Panc1 (cell line): ENCODE measurements around the gene LRMDA. TPM values are rescaled to one million over a fixed set of nuclear protein-coding genes. Genes with fewer than 3 reads are reported as not detected.

Experiments
- ATAC-seq: fragments of 200-7000 bp; cut with Tn5 transposase; 2 replicates; pipeline ENCODE4 v1.9.1; 2020; ENCODE audit warnings: mild to moderate bottlenecking, moderate library complexity
- BruUV-seq: library from RNA; stranded (reverse); fragments of 400-500 nt; replicated peaks from 2 replicates; lab custom pipeline; 2021; lab: Mats Ljungman, UMichigan
- CTCF ChIA-PET: fragments of 300-600 bp; sonication (Branson Sonifier 250); formaldehyde crosslinking; loops from one replicate; lab custom pipeline; 2022; ENCODE audit warnings: antibody characterized with exemption; lab: Charles Lee
- POLR2A ChIA-PET: fragments of 300-600 bp; sonication (Branson Sonifier 250); formaldehyde crosslinking; loops from one replicate; lab custom pipeline; 2022; ENCODE audit warnings: antibody characterized with exemption; lab: Charles Lee
- DNase-seq: peaks from one replicate; pipeline ENCODE4 v3.0.0-alpha.2; 2010; ENCODE audit warnings: low read depth, low spot score
- H3K27ac ChIP-seq: 2 replicates; pipeline ENCODE4 v1.5.1; 2011; ENCODE audit warnings: mild to moderate bottlenecking, low read length, inconsistent platforms
- H3K27me3 ChIP-seq: fragments of 200-500 bp; sonication (Bioruptor generic); 2 replicates; pipeline ENCODE4 v1.6.0; 2014; ENCODE audit warnings: low read length, inconsistent platforms; ENCODE audit not compliant: control insufficient read depth, insufficient read depth
- H3K36me3 ChIP-seq: fragments of 200-500 bp; sonication (Bioruptor generic); 2 replicates; pipeline ENCODE4 v1.5.1; 2014; ENCODE audit warnings: inconsistent platforms, mild to moderate bottlenecking, low read length, moderate library complexity; ENCODE audit not compliant: control insufficient read depth, insufficient read depth
- H3K4me1 ChIP-seq: 2 replicates; pipeline ENCODE4 v1.5.1; 2011; ENCODE audit warnings: inconsistent platforms, mild to moderate bottlenecking, low read length, moderate library complexity; ENCODE audit not compliant: control insufficient read depth, insufficient read depth
- H3K4me3 ChIP-seq, 2 experiments: 2 replicates each; pipeline ENCODE4 v1.5.1; 2011 to 2012; ENCODE audit warnings: low read depth in 2 of 2, low read length in 2 of 2, mild to moderate bottlenecking in 2 of 2, inconsistent platforms in 1 of 2, moderate library complexity in 1 of 2
- H3K9me3 ChIP-seq: fragments of 200-500 bp; sonication (Bioruptor generic); 2 replicates; pipeline ENCODE4 v1.5.1; 2014; ENCODE audit warnings: low read depth, mild to moderate bottlenecking, inconsistent platforms, low read length, moderate library complexity; ENCODE audit not compliant: control insufficient read depth, insufficient read depth
- POLR2AphosphoS5 ChIP-seq: IDR thresholded peaks from 2 replicates; pipeline ENCODE4 v1.6.1; 2012; ENCODE audit warnings: mild to moderate bottlenecking, low read depth, low read length, moderate library complexity
- SIN3A ChIP-seq: IDR thresholded peaks from 2 replicates; pipeline ENCODE4 v1.6.1; 2012; ENCODE audit warnings: low read depth, mild to moderate bottlenecking, low read length, moderate library complexity, borderline replicate concordance; ENCODE audit not compliant: insufficient read depth
- TCF7L2 ChIP-seq: IDR thresholded peaks from 2 replicates; pipeline ENCODE4 v1.6.1; 2011; ENCODE audit warnings: mild to moderate bottlenecking, low read depth, low read length, inconsistent platforms
- in situ Hi-C: cut with HindIII; loops from 2 replicates; pipeline ENCODE4 v1.10.0; 2016; ENCODE audit warnings: low sequenced_read_pairs, low pct_unique_long_range_greater_than_20kb
- intact Hi-C: fragments of 100-400 bp; cut with micrococcal nuclease; formaldehyde crosslinking; loops from one replicate; pipeline ENCODE4 v1.10.0; 2022; ENCODE audit not compliant: unreplicated experiment
- total RNA-seq: library from RNA; stranded (reverse); gene quantifications from one replicate; pipeline ENCODE4 v1.2.1, GENCODE V29; 2021; ENCODE audit not compliant: unreplicated experiment
- TF ChIP-seq, protein P1 (sequence below): fragments of 450-650 bp; IDR thresholded peaks from 2 replicates; pipeline ENCODE4 v1.5.1; 2017; ENCODE audit warnings: mild to moderate bottlenecking
- TF ChIP-seq, protein P2 (sequence below), 2 experiments: IDR thresholded peaks; 2 replicates each; pipeline ENCODE4 v1.6.1; 2011 to 2012; ENCODE audit warnings: low read depth in 2 of 2, control low read depth in 1 of 2, low read length in 1 of 2, mild to moderate bottlenecking in 1 of 2, moderate library complexity in 1 of 2; ENCODE audit not compliant: insufficient read depth in 1 of 2

Gene LRMDA
- total RNA-seq, 1 experiment from 2014 or later: 1.2 TPM

DNA sequence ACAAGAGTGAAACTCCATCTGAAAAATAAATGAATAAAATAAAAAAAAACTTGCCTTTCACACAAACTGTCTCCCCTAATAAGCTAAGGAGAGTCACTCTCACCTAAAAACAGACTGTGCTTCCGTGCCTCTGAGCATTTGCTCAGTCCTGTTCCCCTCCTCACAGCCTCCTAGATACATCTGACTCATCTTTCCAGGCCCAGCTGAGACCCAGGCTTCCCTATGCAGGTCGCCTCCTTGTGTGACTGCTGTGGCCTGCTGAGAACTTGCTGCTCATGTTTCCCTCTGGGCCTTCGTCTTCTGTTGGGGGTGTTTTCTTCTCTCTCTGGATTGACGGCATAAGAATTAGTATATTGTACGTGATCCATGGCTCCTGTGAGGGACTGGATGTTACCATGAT, 777.7 kb downstream of the LRMDA start:
- TF ChIP-seq, protein P1, sequence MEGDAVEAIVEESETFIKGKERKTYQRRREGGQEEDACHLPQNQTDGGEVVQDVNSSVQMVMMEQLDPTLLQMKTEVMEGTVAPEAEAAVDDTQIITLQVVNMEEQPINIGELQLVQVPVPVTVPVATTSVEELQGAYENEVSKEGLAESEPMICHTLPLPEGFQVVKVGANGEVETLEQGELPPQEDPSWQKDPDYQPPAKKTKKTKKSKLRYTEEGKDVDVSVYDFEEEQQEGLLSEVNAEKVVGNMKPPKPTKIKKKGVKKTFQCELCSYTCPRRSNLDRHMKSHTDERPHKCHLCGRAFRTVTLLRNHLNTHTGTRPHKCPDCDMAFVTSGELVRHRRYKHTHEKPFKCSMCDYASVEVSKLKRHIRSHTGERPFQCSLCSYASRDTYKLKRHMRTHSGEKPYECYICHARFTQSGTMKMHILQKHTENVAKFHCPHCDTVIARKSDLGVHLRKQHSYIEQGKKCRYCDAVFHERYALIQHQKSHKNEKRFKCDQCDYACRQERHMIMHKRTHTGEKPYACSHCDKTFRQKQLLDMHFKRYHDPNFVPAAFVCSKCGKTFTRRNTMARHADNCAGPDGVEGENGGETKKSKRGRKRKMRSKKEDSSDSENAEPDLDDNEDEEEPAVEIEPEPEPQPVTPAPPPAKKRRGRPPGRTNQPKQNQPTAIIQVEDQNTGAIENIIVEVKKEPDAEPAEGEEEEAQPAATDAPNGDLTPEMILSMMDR: no peak
- TF ChIP-seq TCF7L2: no peak
- CTCF ChIA-PET: no interaction called here
- in situ Hi-C loops (no loop called here), intact Hi-C loops (no loop called here)
- H3K4me3 ChIP-seq: no peak overlapping the region
- POLR2A ChIA-PET: interaction anchor here (0.6 kb wide), 1 partner anchor 626 kb away, joined by 5 read pairs; no protein-coding TSS in a partner anchor
- H3K27ac ChIP-seq: no peak overlapping the region
- H3K27me3 ChIP-seq: no peaks in the 10 kb centered on the region
- H3K36me3 ChIP-seq: no peaks in the 10 kb centered on the region
- no peak for ATAC-seq
- no peaks in the 10 kb centered on the region for H3K9me3 ChIP-seq
- no TSS peak for BruUV-seq
- H3K4me1 ChIP-seq: no peaks in the 10 kb centered on the region
- no peak for DNase-seq

DNA sequence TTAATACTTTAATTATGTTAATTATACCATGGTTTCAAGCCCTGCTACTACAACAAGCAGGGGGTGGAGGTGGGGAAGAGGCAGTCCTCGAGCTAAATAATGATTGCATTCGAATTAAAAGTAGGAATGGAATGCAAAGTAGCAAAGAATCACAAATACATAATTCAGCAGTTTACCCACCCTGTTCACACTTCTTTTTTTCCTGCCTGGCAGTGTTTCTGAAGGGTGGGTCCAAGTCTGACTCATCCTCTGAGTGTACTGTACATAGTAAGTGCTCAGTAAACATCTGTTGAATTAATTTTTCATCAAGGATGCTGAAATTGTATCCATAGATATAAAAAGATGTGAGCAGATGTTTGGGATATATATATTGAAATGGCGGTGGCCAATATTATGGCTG, 778.8 kb downstream of the LRMDA start:
- Histone ChIP-seq H3K4me1 (no peaks in the 10 kb centered on the region), H3K36me3 (no peaks in the 10 kb centered on the region), H3K4me3 (no peak overlapping the region), H3K27ac (no peak overlapping the region), H3K27me3 (no peaks in the 10 kb centered on the region), H3K9me3 (no peaks in the 10 kb centered on the region)
- CTCF ChIA-PET: no interaction called here
- intact Hi-C loops: no loop called here
- in situ Hi-C loops: no loop called here
- BruUV-seq: no TSS peak
- POLR2A ChIA-PET: no interaction called here
- DNase-seq (no peak), ATAC-seq (no peak)
- TF ChIP-seq, protein P1: no peak
- no peak for TF ChIP-seq SIN3A
- TF ChIP-seq, protein P2, sequence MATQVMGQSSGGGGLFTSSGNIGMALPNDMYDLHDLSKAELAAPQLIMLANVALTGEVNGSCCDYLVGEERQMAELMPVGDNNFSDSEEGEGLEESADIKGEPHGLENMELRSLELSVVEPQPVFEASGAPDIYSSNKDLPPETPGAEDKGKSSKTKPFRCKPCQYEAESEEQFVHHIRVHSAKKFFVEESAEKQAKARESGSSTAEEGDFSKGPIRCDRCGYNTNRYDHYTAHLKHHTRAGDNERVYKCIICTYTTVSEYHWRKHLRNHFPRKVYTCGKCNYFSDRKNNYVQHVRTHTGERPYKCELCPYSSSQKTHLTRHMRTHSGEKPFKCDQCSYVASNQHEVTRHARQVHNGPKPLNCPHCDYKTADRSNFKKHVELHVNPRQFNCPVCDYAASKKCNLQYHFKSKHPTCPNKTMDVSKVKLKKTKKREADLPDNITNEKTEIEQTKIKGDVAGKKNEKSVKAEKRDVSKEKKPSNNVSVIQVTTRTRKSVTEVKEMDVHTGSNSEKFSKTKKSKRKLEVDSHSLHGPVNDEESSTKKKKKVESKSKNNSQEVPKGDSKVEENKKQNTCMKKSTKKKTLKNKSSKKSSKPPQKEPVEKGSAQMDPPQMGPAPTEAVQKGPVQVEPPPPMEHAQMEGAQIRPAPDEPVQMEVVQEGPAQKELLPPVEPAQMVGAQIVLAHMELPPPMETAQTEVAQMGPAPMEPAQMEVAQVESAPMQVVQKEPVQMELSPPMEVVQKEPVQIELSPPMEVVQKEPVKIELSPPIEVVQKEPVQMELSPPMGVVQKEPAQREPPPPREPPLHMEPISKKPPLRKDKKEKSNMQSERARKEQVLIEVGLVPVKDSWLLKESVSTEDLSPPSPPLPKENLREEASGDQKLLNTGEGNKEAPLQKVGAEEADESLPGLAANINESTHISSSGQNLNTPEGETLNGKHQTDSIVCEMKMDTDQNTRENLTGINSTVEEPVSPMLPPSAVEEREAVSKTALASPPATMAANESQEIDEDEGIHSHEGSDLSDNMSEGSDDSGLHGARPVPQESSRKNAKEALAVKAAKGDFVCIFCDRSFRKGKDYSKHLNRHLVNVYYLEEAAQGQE (IDR thresholded peaks at IDR 0.05; ENCODE audit: insufficient read depth in 1 of 2, low read depth in 2 of 2, low read length in 1 of 2): no peak
- no peak for TF ChIP-seq TCF7L2
- TF ChIP-seq POLR2AphosphoS5: no peak
